SJSA1 (cell line): ENCODE measurements around the gene CDH22. TPM values are rescaled to one million over a fixed set of nuclear protein-coding genes. Genes with fewer than 3 reads are reported as not detected.
A peak's percentile ranks its signal among the peaks of the same experiment; 100 is the strongest.

Source experiments
- DNase-seq, 2 experiments: peaks; one replicate each; pipeline ENCODE4 v3.0.0-alpha.2; 2015 to 2020; ENCODE audit warnings: low spot score in 2 of 2, low read depth in 1 of 2
- H3K27ac ChIP-seq: fragments of 250-450 bp; sonication (Bioruptor Pico); 2 replicates; pipeline ENCODE4 v1.5.1; 2020; ENCODE audit warnings: mild to moderate bottlenecking, moderate library complexity
- H3K27me3 ChIP-seq: fragments of 250-450 bp; sonication (Bioruptor Pico); replicated peaks from 2 replicates; pipeline ENCODE4 v1.5.1; 2020; ENCODE audit warnings: mild to moderate bottlenecking, moderate library complexity
- H3K36me3 ChIP-seq: fragments of 250-450 bp; sonication (Bioruptor Pico); 2 replicates; pipeline ENCODE4 v1.5.1; 2020; ENCODE audit warnings: mild to moderate bottlenecking
- H3K4me1 ChIP-seq: fragments of 250-450 bp; sonication (Bioruptor Pico); replicated peaks from 2 replicates; pipeline ENCODE4 v1.6.1; 2021; ENCODE audit warnings: mild to moderate bottlenecking
- H3K4me3 ChIP-seq: fragments of 250-450 bp; sonication (Bioruptor Pico); 2 replicates; pipeline ENCODE4 v1.5.1; 2020; ENCODE audit warnings: mild to moderate bottlenecking
- H3K9me3 ChIP-seq: fragments of 250-450 bp; sonication (Bioruptor Pico); replicated peaks from 2 replicates; pipeline ENCODE4 v1.5.1; 2020; ENCODE audit warnings: mild to moderate bottlenecking
- total RNA-seq: library from RNA; depleted of rRNA; stranded (reverse); fragments of >200 nt; shearing (Covaris generic); gene quantifications from 2 replicates; pipeline ENCODE4 v1.2.3, GENCODE V29; 2014

Gene CDH22
- total RNA-seq, 1 experiment from 2014 or later, result not detected

DNA sequence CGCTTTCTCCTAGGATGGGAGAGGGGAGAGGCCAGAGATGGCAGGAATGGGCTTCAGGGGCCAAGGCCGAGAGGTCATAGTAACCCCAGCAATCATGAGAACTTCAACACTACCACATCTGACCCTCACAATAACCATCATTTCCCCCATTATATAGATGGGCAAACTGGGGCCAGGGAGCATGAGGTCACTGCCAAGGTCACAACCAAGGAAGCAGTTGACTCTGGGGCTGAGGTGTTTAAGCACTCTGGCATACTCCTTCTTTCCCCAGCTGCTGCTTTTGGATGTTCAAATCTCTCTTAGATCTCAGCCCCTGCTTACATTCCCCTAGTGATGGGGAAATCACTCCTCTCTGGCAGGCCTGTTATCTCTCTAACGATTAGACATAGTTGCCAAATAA, 39.6 kb downstream of the CDH22 start:
- H3K27ac ChIP-seq, result no peak overlapping the region
- H3K36me3 ChIP-seq, result no peaks in the 10 kb centered on the region
- H3K9me3 ChIP-seq, result no peaks in the 10 kb centered on the region
- DNase-seq, result no peak
- H3K27me3 ChIP-seq, result peaks cover 30% of the 10 kb centered on the region
- H3K4me1 ChIP-seq, result no peaks in the 10 kb centered on the region
- H3K4me3 ChIP-seq, result no peak overlapping the region

DNA sequence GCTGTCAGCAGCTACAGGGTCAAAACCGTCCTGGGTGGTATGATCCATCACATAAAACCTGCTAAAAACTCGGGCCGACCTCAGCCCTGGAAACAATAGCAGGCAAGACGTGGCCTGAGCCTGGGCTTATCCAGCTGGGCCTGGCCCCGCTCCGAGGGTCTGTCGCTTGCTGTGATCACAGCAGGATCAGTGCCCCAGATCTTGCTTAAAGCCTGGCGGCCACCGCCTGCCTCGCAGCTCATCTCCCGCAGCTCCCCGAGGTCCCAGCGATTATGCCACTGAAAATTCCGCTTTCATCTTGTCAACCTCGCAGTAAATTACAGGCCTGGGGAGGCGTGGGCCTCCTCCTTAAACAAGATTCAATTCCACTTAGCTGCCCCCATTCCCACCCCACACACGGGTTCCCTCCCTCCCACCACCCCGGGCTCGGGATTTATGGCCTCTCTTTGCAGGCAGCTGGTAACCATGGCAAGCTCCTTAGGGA, 40.1 kb downstream of the CDH22 start:
- Histone ChIP-seq H3K27me3 (peaks cover 30% of the 10 kb centered on the region), H3K9me3 (no peaks in the 10 kb centered on the region), H3K4me3 (no peak overlapping the region), H3K4me1 (no peaks in the 10 kb centered on the region), H3K27ac (no peak overlapping the region), H3K36me3 (no peaks in the 10 kb centered on the region)
- DNase-seq, result no peak

DNA sequence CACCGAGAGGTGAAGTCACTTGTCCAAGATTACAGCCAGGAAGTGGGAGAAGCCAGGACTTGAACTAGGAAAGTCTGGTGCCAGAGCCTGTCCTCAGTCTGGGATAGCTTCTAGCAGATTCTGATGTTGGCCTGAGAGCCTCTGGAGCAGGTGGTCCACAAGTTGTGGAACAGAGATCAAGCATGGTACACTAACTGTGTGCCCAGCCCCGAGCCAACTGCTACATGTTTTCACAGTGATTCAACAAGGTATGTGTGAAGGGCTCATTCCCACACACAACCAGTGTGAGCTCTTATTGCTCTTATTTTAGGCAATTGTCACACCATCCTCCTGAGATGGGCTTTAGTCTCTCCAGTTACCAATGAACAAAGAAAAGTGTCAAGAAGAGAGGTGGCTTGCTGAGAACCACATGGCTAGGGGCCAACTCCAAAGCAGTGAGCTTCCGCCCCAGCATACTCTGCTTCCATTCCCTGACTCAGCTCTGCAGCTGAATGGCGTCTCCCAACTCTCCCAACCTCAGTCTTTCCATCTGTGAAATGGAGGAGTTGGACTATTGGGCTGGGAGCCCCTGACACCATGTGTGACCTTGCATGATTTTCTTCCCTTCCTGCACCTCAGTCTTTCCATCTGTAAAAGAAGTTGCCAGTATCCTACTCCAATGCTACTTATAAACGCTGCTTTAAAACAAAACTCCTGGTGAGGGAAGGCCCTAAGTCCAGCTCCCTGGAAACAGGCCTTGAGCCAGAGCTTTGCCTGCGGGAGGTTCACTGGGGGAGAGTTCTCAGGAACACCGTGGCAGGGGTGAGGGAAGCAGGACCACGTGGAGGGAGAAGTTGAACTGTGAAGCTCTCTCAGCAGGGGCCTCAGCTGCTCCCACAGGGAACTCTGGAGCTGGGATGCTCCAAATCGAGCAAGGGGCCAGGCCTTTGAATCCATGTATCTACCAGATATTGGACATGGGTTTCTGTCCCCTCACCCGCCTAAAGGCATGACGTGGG, 40.9 kb downstream of the CDH22 start:
- H3K9me3 ChIP-seq, result no peaks in the 10 kb centered on the region
- no peaks in the 10 kb centered on the region for H3K36me3 ChIP-seq
- no peak for DNase-seq
- H3K27me3 ChIP-seq, result peaks cover 28% of the 10 kb centered on the region
- no peak overlapping the region for H3K27ac ChIP-seq
- no peak overlapping the region for H3K4me3 ChIP-seq
- H3K4me1 ChIP-seq, result no peaks in the 10 kb centered on the region

DNA sequence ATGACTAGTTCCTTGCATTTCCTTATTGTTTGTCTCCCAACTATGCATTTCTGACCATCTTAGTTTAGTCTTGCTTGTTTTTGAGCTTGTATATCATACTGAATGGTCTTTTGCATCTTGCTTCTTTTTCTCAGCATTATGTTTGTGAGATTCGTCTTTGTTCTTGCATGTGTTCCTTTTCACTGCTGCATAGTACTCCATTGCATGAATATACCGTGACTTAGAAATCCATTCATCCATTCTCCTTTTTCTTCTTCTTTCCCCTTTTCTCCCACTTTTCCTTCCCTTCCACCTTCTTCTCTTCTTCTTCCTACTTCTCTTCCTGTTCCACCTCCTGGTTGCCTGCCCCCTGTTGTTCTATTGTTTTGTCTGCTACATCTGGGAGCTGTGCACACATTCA, 42.8 kb downstream of the CDH22 start:
- Histone ChIP-seq H3K27ac (no peak overlapping the region), H3K4me1 (no peaks in the 10 kb centered on the region), H3K27me3 (peaks cover 23% of the 10 kb centered on the region), H3K4me3 (no peak overlapping the region), H3K9me3 (no peaks in the 10 kb centered on the region), H3K36me3 (no peaks in the 10 kb centered on the region)
- DNase-seq, result no peak

DNA sequence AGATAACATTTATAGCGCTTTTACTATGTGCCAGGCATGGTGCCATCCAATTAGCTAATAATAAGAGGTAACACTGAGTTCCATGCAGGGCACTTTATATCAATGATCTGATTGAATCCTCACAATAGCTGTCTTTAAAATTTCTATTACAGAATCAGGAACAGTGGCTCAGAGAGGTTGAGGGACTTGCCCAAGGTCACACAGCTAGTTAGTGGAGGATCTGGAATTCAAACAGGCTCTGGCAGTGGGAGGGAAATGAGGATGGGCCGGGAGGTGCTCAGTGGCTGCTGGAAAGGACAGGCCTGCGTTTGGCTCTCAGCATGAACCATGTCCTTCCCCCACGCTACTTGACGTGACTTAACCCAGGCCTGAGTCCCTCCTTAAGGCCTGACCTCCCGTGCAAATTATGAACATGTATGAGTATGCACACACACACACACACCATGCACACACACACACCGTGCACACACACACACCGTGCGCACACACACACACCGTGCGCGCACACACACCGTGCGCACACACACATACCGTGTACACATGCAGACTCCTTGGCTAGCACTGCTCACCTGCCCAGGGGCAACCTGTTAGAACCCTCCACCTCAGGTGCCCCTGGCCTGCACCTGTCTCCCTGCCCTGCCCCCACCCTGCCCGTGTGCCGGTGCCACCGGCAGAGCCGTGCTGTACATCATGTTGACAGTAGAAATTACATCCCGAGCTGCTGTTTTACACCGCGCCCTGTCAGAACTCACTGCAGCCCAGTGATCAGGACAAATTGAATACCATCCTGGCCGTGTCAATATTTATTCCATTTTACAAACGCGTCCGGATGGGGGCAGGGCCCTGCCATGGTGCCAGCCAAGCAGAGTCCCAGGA, 43.7 kb downstream of the CDH22 start:
- no peak overlapping the region for H3K4me3 ChIP-seq
- H3K9me3 ChIP-seq, result no peaks in the 10 kb centered on the region
- peaks cover 30% of the 10 kb centered on the region for H3K27me3 ChIP-seq
- H3K36me3 ChIP-seq, result no peaks in the 10 kb centered on the region
- no peak for DNase-seq
- H3K27ac ChIP-seq, result no peak overlapping the region
- H3K4me1 ChIP-seq, result no peaks in the 10 kb centered on the region

DNA sequence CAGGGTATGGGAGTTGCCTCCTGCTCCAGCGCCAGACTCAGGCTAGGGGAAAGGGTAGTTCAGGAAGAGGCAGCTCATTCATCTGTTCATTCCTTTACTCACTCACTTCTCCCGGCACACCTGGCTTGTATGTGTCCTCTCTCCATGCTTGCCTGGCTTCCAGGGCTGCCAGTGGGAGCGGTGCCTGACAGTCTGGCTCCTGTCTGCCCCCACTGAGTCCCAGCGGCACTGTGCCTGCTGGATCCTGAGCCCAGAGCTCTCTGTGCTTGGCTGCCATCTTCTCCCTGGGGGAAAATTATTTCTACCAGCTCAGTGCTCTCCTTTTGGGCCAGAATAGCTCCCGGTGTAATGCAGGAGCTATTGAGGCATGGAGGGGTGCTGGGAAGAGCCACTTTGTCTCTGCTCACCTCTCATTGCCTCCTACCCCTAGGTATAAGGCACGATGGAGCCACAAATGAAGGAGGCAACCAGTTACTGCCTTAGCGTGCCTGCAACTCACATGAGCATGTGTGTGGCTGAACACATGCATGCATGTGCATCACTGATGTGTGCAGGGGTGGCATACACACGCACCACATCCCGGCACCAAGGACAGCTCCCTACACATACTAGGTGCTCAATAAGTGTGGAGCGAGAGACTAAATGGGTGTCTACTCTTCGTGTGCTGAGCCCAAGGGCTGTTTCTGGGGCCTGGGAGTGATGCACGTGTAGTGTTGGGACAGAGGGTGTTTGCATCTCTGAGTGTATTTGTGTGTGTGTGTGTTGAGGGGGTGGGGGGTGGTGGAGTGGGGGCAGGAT, 46.6 kb downstream of the CDH22 start:
- H3K36me3 ChIP-seq, result no peaks in the 10 kb centered on the region
- no peak for DNase-seq
- peaks cover 19% of the 10 kb centered on the region for H3K27me3 ChIP-seq
- no peak overlapping the region for H3K27ac ChIP-seq
- no peaks in the 10 kb centered on the region for H3K4me1 ChIP-seq
- no peaks in the 10 kb centered on the region for H3K9me3 ChIP-seq
- no peak overlapping the region for H3K4me3 ChIP-seq

DNA sequence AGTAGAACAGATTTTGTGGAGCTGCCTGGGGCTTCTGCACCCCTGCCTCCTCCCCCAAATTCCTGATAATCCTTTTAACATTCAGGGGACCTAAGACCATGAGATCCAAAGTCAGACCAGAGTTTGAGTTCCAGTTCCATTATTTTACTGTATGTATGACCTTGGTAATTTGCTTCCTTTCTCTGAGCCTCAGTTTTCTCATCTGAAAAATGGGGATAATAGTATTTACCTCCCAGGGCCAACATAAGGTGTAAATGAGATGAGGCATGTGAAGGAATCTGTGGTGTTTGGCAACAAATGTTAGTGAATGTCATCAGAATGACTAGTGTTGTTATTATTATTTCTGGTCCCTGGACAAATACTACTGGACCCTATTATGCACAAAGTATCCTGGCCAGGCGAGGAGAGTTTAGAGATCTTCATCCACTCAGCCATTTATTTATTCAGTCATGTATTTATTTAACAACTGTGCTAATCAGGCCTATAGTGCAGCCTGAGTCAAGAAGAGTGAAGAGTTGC, 47.3 kb downstream of the CDH22 start:
- no peaks in the 10 kb centered on the region for H3K9me3 ChIP-seq
- H3K36me3 ChIP-seq, result no peaks in the 10 kb centered on the region
- no peak overlapping the region for H3K4me3 ChIP-seq
- no peak for DNase-seq
- peaks cover 22% of the 10 kb centered on the region for H3K27me3 ChIP-seq
- H3K27ac ChIP-seq, result no peak overlapping the region
- no peaks in the 10 kb centered on the region for H3K4me1 ChIP-seq

DNA sequence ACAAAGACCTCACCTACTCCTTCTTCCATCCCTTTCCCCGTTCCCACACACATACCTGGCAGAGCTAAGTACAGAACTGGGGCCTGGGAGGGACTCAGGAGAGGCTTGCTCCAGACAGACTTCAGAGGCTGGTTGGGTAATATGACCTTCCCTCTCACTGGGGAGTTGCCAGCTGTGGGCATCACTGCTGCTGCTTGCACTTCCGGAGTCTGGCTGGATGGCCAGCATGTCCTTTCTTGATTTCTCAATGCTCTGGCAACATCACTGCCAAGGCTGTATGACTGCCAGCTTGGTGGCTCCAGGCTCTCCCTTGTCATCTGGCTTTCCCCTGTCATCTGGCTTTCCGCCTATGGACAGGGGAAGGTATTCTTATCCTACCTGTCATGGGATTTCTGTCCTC, 47.8 kb downstream of the CDH22 start:
- no peak overlapping the region for H3K4me3 ChIP-seq
- no peak overlapping the region for H3K27ac ChIP-seq
- H3K4me1 ChIP-seq, result no peaks in the 10 kb centered on the region
- no peaks in the 10 kb centered on the region for H3K36me3 ChIP-seq
- H3K9me3 ChIP-seq, result no peaks in the 10 kb centered on the region
- H3K27me3 ChIP-seq, result peaks cover 27% of the 10 kb centered on the region
- no peak for DNase-seq

DNA sequence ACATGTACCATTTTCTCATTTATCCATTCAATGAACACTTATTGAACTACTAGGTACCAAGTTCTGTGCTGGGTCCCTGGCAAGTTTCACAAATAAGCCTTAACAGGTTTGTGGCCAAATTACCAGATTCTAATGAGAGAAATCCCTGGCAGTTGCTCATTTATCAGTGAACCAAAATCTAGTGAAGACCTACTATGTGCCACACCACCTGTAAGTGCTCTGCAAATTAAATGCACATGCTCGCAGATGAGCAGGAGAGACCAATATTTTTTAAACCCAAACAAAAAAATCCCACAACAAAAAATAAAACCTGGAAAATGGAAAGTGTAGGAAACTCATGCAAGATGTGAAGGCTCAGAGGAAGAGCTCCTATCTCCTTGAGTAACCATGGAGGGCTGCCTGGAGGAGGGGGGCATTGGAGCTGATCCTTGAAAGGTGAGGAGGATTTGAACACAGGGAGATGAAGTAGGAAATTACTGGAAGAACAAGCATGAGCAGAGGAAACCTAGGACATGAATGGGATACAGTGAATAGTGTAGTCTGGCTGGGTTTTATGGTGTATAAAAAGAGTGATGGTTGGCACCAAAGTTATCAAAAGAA, 48.9 kb downstream of the CDH22 start:
- DNase-seq, result no peak
- no peaks in the 10 kb centered on the region for H3K4me1 ChIP-seq
- no peaks in the 10 kb centered on the region for H3K9me3 ChIP-seq
- H3K36me3 ChIP-seq, result no peaks in the 10 kb centered on the region
- peaks cover 31% of the 10 kb centered on the region for H3K27me3 ChIP-seq
- no peak overlapping the region for H3K4me3 ChIP-seq
- H3K27ac ChIP-seq, result no peak overlapping the region

DNA sequence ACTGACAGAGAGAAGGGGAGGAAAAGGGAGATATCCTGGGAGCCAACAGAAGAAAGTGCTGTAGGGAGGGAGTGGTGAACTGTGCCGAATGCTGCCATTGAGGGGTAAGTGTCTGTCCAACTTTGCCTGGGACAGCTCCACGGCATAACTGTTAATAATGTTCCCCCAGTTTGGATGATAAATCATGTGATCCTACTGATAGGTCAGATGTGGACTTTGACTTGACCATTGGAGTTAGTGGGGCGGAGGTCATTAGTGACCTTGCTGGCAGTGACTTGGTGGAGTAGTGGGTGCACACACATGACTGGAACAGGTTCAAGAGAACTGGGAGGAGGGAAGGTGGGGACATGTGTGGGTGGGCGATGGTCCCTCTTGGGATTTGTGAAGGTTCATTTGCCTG, 50.4 kb downstream of the CDH22 start:
- Histone ChIP-seq H3K27me3 (peaks cover 46% of the 10 kb centered on the region), H3K36me3 (no peaks in the 10 kb centered on the region), H3K9me3 (no peaks in the 10 kb centered on the region), H3K4me3 (no peak overlapping the region), H3K4me1 (no peaks in the 10 kb centered on the region), H3K27ac (no peak overlapping the region)
- DNase-seq, result no peak

DNA sequence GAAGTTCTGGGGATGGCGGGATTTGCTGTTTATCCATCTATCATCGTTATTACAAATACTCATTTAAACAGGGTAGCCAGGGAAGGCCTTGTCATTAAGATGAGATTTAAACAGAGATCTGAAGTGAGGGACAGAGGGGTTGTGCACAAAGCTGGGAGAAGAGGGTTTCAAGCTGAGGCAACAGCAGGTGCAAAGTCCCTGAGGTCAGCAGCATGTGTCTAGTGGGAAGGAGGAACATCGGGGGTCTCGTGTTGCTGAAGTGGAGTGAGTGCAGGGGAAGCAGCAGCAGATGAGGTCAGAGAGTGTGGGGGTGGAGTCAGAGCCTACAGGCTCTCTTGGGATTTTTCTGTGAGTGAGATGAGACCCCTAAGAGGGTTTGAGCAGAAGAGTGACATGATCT, 52.0 kb downstream of the CDH22 start:
- H3K4me3 ChIP-seq, result no peak overlapping the region
- H3K27me3 ChIP-seq, result peaks cover 62% of the 10 kb centered on the region
- H3K4me1 ChIP-seq, result no peaks in the 10 kb centered on the region
- H3K27ac ChIP-seq, result no peak overlapping the region
- no peaks in the 10 kb centered on the region for H3K36me3 ChIP-seq
- H3K9me3 ChIP-seq, result no peaks in the 10 kb centered on the region
- DNase-seq, result no peak

DNA sequence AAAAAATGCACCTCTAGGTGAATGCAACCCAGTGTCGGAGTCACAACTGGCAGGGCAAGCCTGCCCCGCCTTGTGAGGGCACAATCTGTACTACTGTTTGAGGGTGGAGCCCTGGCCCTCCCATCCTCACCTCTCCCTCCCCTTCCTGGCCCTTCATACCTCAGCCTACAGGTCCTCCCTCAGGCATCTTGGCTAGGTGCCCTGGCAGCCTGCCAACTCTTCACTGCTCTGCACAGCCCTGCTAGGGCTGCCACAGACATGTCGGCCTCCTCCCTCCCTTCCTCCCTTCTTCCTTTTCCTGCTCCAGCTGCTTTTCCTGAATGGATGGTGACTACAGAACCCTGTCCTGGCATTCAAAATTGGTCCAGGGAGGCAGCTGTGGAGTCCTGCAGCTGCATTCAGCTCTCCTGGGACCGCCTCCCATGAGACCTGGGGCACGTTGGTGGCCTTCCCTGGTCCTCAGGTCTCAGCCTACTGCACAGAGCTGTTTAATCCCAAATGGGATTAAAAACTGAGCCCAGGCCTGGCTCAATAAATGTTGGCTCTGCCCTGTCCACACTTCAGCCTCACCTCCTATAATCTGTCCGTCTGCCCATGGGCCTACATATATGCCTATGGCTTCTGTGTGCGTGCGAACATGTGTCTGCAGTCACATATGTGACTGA, 52.7 kb downstream of the CDH22 start:
- peak in 1 of 2 experiments; percentile 1 for DNase-seq
- H3K4me3 ChIP-seq, result no peak overlapping the region
- peaks cover 65% of the 10 kb centered on the region for H3K27me3 ChIP-seq
- H3K36me3 ChIP-seq, result no peaks in the 10 kb centered on the region
- no peaks in the 10 kb centered on the region for H3K9me3 ChIP-seq
- H3K27ac ChIP-seq, result no peak overlapping the region
- H3K4me1 ChIP-seq, result no peaks in the 10 kb centered on the region
